BJ (cell line): ENCODE data around the gene LTA. TPM values are rescaled to one million over a fixed set of nuclear protein-coding genes. Genes with fewer than 3 reads are reported as not detected.
"Not testable (repeated sequence)": the region's sequence is repeated elsewhere in the genome, so short reads cannot be mapped to it uniquely, and the experiment has no call there.

Experiments
- CTCF ChIA-PET: fragments of 350-600 bp; formaldehyde crosslinking; extraction: SDS; loops from one replicate; lab custom pipeline; 2021; ENCODE audit warnings: antibody characterized with exemption, inconsistent platforms; lab: Yijun Ruan, JAX
- POLR2A ChIA-PET: fragments of 300-600 bp; sonication (Branson Sonifier 250); formaldehyde crosslinking; extraction: SDS; loops from one replicate; lab custom pipeline; 2021; ENCODE audit warnings: antibody characterized with exemption; lab: Charles Lee
- DNase-seq: peaks from one replicate; pipeline ENCODE4 v3.0.0-alpha.2; 2011; ENCODE audit warnings: low read depth
- H3K27me3 ChIP-seq: 2 replicates; pipeline ENCODE4 v1.6.0; 2011; ENCODE audit warnings: low read length; ENCODE audit not compliant: control insufficient read depth, insufficient read depth
- H3K36me3 ChIP-seq: 2 replicates; pipeline ENCODE4 v1.5.1; 2011; ENCODE audit warnings: low read length; ENCODE audit not compliant: control insufficient read depth, insufficient read depth
- H3K4me3 ChIP-seq: 2 replicates; pipeline ENCODE4 v1.5.1; 2011; ENCODE audit warnings: low read depth, mild to moderate bottlenecking, control low read depth, low read length
- CTCF ChIP-seq: IDR thresholded peaks from 2 replicates; pipeline ENCODE4 v1.5.1; 2011; ENCODE audit warnings: low read depth, mild to moderate bottlenecking, control low read depth, inconsistent platforms, low read length, moderate library complexity; ENCODE audit not compliant: insufficient read depth
- polyA plus RNA-seq: library from polyadenylated mRNA; depleted of rRNA; stranded (reverse); fragments of >200 nt; gene quantifications from 2 replicates; pipeline ENCODE4 v1.2.3, GENCODE V29; 2011

Gene LTA
- polyA plus RNA-seq, 1 experiment: not detected

DNA sequence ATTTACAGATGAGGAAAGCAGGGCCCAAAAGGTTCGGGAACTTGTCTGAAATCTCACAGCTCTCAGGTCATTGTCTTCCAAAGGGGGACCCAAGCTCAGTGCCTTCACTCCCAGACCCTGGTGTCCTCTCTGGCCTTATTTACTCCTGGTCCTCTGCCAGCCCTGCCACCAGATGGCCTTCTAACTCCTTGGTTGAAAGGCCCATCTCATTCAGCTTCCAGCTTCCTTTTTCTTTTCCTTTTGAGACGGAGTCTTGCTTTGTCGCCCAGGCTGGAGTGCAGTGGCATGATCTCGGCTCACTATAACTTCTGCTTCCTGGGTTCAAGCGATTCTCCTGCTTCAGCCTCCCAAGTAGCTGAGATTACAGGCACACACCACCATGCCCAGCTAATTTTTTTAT is 20.7 kb upstream of the LTA start:
- DNase-seq, H3K4me3 ChIP-seq, POLR2A ChIA-PET, H3K27me3 ChIP-seq, H3K36me3 ChIP-seq: not testable (repeated sequence)
- CTCF ChIA-PET: interaction anchor here (0.9 to 17.0 kb wide), 9 partner anchors 10 to 112 kb away, joined by 3 to 433 read pairs (median 3); partner anchors contain the start of genes LST1, LTB, NCR3 and TNF
- TF ChIP-seq CTCF: peak; percentile 34; the same call in 1 of the 2 replicates

- no peak for DNase-seq
- no peaks in the 10 kb centered on the region for H3K27me3 ChIP-seq
- H3K36me3 ChIP-seq: peaks cover 18% of the 10 kb centered on the region
- ChIA-PET POLR2A (no interaction called here), CTCF (interaction anchor here (0.7 to 1.1 kb wide), 2 partner anchors 24 to 25 kb away, joined by 3 to 4 read pairs; no protein-coding TSS in a partner anchor)
- TF ChIP-seq CTCF: no peak
- no peak overlapping the region for H3K4me3 ChIP-seq
Observed at GRCh38 chr6:31556307-31556706, 15.8 kb upstream of the LTA start.

DNA sequence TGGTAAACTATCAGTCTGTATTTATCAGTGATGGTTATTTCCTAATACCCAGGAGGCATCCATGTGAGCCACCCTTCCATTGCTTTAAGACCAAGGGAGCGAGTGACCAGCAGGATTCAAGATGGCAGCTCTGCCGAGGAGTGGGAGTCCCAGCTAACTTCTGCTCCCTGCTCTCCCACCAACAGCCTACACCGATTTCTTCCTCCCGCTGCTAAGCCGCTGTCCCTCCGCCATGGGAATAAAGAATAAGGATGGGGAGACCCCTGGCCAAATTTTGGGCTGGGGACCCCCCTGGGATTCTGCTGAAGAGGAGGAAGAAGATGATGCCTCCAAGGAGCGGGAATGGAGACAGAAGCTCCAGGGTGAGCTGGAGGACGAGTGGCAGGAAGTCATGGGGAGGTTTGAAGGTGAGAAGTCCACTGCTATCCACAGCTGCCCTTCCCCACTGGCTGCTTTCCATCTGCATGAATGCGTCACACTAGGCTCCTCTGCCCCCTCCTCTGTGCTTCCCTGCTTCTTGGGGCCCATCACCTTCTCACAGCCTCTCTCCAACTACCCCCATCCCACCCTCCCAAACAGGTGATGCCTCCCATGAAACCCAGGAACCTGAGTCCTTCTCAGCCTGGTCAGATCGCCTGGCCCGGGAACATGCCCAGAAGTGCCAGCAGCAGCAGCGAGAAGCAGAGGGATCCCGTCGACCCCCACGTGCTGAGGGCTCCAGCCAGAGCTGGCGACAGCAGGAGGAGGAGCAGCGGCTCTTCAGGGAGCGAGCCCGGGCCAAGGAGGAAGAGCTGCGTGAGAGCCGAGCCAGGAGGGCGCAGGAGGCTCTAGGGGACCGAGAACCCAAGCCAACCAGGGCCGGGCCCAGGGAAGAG is 14.4 kb upstream of the LTA start:
- DNase-seq: no peak
- POLR2A ChIA-PET: no interaction called here
- Histone ChIP-seq H3K36me3 (peaks cover 18% of the 10 kb centered on the region), H3K27me3 (no peaks in the 10 kb centered on the region), H3K4me3 (no peak overlapping the region)
- TF ChIP-seq CTCF: no peak
- CTCF ChIA-PET: interaction anchor here (3.6 kb wide), 1 partner anchor 39 kb away, joined by 29 read pairs; no protein-coding TSS in a partner anchor

GRCh38 chr6:31558318-31558625 is 13.8 kb upstream of the LTA start:
- no peak for TF ChIP-seq CTCF
- ChIA-PET CTCF (interaction anchor here (1.4 to 3.6 kb wide), 3 partner anchors 11 to 39 kb away, joined by 3 to 29 read pairs (median 18); partner anchors contain the start of genes LTB and NFKBIL1), POLR2A (no interaction called here)
- Histone ChIP-seq H3K36me3 (peaks cover 18% of the 10 kb centered on the region), H3K4me3 (no peak overlapping the region), H3K27me3 (no peaks in the 10 kb centered on the region)
- DNase-seq: no peak

DNA sequence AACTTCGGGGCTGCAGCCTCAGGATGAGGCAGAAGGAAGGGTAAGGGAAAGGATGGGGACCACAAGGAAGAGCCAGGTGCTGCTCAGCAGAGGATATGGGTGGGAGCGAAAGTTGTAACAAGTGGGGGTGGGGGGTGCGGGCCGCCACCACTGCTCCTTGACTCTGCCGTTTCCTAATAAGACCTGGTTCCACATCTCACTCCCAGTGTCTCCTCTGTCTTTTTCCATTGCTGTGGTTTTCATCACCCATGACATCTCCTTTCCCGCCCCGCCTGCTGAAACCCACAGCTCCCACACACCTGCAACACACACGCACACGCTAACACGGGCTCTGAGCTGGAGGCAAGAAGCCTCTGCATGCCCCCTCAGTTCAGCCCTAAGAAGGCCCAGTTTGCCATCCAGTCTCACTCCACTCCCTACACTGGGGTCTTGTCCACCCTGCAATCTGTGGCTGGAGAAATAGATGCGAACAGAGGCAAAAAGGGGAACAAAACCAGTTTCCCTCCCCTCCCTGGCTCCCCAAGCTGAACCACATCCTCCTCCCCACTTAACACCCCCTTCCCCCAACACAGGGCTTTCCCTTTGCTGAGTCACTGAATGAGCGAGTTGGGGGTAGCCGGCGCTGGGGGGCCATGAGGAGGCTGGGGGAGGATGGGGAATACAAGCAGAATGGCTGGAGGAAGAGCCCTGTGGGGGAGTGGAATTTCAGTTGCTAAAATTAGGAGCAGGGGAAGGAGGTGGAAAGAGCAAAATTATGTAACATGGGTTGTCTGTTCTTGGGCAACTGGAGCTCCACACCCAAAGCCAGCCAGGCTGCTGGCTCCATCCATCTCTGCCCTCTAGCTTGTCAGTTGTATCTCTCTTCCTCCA is 13.2 kb upstream of the LTA start:
- no peaks in the 10 kb centered on the region for H3K27me3 ChIP-seq
- ChIA-PET CTCF (interaction anchor here (0.7 to 3.6 kb wide), 7 partner anchors 11 to 38 kb away, joined by 3 to 29 read pairs (median 3); partner anchors contain the start of genes ATP6V1G2, DDX39B, LST1 and LTB), POLR2A (no interaction called here)
- DNase-seq: no peak
- no peak overlapping the region for H3K4me3 ChIP-seq
- H3K36me3 ChIP-seq: peaks cover 18% of the 10 kb centered on the region
- TF ChIP-seq CTCF: no peak
